Measurements from ENCODE around the gene ASIC2. TPM values are rescaled to one million over a fixed set of nuclear protein-coding genes. Genes with fewer than 3 reads are reported as not detected.

The ASIC2 gene
- total RNA-seq, 1 donor from 2014 or later: not detected

DNA sequence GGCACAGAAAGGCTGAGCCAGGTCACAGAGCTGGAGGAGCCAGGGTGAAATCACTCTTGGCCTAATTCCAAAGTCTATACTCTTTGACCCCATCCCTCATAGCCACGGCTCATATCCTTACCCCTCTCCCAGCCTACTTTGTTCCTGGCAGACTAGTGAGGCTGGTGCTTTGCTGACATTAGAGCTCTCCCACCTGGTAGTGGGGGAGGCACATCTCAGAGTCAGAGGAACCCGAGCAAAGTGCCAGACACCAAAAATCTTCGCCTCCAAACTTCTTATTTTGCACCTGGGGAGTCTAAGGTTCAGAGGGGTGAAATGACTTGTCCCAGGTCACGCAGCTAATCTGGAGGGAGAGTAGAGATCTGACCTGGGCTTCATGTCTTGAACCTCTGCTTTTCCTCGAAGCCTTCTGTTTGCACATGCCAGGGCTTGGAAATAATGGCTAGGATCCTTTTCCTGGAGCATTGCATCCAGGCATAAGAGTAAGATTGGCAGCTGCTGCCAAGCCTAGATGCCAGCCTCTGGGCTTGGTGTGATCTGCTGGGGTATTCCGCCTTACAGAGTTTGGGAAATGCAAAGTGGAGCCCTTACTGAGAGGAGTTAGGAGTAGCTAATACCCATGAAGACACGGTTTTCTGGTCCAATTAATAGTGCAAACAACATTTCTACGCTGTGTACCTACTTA is 174.6 kb downstream of the ASIC2 start:
- peak; percentile 57 for DNase-seq (ENCODE audit: low spot score)

DNA sequence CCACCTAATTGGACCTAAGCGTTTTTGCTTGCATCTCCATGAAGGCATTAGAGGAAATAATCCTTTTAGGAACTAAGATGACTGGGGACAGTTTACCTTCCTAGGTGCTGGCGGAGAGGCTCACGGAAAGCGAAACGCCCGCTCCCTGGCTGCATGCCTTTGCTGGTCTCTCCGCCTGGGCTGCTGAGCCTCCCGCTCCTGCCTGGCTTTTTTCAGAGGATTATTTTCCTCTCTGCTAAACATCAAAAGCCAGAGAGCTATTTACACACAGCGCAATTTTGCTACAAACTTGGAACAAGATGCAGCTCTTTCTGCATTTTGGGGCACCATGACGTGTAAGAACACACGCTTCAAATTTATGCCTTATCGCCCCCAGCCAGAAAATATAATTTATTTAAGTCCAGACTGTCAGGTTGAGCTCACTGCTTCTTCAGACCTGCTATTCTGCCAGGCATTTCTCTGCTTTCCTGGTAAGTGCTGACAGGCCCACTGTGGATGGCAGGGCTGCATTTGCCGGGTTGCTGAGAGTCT is 177.0 kb downstream of the ASIC2 start:
- no peak for DNase-seq (ENCODE audit: low spot score)

DNA sequence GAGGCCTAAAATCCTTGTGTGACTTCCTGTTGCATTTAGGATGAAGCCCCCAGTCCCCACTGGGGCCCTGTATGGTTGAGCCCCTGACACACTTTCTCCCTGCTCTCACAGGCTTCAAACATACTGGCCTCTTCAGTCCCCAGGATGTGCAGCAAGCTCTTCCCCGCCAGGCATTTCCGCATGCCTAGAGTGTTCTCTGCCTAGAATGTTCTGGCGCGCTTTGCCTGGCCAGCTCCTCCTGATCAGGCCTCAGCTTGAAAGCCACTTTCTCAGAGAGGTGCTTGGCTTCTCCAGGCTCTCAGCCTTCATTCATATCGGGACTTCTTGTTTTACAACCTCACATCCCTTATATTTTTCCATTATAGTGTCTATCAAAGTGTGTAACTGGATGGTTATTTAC is 177.7 kb downstream of the ASIC2 start:
- DNase-seq (ENCODE audit: low spot score): no peak

DNA sequence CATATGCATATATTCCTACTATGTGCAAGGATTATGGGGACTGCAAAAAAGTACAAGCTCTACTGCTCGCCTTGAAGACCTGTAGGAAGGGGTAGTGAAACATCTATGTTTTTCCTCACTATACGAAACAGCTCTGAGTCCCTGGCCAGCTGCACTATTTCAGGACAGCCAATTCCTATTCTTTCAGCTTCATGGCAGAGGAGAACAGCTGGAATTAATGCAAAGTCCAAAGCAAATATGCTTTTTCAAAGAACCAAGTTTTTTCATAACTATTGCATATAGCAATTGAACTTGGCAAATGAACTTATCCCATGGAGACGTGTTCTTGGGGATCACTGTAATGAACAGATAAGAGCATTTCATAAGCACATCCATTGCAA is 179.1 kb downstream of the ASIC2 start:
- DNase-seq (ENCODE audit: low spot score): no peak

DNA sequence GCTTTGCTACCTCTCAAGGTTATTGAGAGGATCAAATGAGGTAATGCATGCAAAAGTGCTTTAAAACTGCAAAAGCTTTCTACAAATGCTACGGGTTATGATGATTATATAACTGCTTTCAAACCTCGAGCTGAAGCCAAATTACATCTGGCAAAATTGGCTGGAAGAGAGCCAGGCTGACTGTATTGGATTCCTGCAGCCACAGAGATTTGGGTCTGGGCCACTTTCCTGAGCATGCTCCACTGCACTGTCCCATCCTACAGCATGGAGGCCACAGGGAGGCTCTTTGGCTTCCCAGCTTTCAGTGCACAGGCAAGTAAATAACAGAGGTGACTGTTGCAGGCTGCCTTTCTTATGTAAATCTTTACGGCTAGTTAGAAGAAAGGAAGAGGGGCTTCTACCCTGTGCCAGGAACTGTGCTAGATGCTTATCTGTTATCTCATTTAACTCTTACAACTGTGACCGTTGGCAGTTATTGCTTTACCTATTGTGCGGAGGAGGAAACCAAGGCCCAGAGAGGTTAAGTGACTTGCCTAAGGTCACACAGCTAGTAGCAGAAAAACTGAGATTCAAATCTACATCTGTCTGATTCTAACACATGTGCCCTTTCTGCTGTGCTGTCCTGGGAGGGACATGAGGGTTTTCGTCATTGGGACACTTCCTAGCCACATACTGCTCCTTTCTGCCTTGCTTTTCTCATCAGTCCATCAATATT is 179.7 kb downstream of the ASIC2 start:
- DNase-seq (ENCODE audit: low spot score): no peak

DNA sequence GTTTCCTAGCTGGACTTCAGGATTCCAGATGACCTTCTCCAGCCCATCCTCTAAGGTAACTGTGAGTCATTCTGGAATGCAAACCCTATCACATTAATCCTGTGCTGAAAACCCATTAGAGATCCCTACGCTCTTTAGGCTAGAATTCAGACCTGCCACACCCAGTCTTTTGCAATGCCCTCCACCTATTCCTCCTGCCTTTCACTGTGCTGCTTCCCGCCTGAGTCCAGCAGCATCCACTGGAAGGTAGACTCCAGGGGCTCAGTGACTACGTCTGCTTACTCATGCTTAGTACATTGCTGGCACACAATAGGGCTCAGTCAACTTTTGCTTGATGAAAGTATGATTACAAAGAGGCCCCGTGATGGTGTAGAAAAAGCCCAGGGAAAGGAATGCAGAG is 180.3 kb downstream of the ASIC2 start:
- no peak for DNase-seq (ENCODE audit: low spot score)

DNA sequence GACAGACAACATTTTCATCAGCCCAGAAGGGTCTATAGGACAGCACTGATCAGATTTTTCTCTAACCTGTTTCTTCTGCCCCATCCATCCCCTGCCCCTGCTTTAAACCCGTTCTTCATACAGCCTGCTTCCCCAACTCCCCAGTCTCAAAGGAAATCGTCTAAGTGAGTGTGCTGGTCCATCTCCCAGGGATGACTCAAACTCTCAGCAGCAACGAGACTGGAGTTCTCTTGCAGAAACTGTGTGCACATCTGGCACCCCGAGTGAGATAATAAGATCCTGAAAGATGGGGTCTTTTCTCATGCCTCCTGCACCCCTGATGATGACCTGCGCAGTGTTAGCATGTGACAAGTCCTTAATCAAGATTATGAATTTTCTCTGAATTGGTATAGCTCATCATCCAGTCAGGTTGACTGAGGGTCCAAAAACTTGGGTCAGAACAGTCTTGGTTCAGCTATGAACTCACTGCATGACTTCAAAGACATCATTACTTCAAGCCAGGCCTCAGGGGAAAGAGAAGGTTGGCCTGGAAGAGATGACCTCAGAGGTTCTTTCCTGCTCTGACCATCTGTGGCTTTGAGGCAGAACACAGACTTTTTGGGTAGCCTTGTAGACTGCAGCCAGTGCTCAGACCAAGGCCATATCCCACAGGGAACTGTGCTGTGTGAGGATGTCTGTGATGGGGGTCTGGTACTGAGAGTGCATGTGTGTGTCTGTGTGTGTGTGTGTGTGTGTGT is 183.6 kb downstream of the ASIC2 start:
- DNase-seq (ENCODE audit: low spot score): peak; percentile 41

DNA sequence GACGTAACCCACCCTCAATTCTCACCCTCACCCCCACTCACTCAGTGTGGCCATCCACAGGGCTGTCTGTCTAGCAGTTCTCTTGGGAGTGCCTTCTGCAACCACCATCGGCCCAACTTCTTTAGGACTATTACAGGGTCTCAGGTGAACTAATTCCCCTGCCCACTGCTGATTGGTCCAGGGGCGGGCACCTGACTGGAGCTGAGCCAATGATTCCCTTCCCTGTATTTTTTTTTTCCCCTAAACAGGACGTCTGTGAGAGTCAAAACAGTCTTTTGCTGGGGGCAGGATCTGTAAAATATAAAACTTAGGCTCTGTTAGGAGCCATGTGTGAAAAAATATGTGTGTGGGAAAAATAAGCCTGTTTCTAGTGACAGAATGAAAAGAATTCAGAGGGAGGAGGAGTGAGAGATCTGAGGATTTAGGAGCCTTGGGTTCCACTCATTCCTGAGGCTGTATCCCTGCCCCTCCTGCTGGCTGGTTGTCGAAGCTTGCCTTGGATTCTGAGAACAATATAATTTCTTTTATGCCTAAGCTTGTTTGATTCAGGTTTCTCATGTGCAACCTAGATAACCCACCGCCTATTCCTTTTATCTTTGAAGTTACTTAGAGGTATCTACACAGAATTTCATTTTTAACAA is 186.4 kb downstream of the ASIC2 start:
- DNase-seq (ENCODE audit: low spot score): no peak

DNA sequence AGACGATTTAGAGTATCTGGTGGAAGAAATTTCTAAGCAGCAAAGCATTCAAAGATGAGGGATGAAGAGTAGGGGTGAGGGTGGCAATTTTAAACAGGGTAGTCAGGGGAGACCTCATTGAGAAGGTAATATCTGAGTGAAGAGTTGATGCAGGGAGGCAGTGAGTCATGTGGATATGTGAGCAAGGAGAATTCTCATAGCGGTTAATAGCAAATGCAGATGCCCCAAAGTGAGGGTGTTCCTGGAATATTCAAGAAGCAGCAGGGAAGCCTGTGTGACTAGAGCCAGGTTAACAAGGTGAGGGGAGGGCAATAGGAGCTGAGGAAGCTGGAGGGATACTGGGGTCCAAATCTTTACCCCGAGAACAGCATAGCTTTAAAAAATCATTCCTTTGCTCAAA is 187.2 kb downstream of the ASIC2 start:
- no peak for DNase-seq (ENCODE audit: low spot score)

DNA sequence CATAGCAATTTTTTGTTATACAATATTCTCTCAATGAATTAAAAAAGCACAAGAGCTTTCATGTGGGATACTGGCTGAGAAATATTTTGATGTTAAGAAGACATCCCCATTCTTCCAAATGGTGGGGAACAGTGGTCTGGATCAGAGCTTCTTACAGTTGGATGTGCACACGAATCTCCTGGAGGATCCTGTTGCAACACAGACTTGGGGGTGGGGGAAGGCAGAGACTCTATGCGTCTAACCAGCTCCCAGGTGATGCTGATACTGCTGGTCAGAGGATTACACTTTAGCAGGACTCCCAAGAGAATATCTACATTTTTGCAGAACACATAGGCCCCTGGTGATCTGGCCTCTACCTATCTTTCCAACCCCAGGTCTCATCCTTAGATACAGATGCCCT is 193.2 kb downstream of the ASIC2 start:
- peak; percentile 16 for DNase-seq (ENCODE audit: low spot score)

DNA sequence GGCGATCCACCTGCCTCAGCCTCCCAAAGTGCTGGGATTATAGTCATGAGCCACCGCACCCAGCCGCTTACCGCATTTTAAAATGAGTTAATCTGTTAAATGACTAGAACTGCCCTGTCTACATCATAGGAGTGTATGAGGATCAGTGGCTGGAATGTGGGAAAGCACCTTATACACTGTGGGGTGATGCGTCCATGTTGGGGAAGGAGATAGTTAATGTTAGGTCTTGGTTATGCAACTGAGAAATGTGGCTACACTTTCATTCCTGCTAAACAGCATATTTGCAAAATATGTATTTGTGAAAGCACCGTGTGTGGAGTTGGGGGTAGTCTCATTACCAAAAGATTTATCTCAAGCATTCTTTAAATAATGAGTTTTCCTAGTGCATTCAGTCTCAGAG is 193.8 kb downstream of the ASIC2 start:
- peak; percentile 14 for DNase-seq (ENCODE audit: low spot score)

DNA sequence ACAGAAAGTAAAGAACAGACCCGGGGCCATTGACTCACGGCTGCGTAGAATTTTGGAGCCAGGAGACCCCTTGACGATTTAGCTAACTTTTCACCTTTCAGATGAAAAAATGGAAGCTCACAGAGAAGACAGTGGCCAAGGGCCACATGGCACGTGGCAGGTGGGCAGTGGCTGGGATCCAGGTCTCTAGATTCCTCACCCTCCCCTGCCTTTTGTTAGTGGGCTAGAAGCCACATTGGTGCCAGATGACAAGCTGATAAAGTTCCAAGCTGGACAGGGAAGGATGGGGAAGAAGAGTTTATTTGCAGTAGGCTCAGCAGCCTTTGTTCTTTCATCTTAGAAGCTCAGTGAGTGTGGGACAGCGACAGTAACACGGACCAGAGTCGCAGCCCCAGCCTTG is 195.7 kb downstream of the ASIC2 start:
- DNase-seq (ENCODE audit: low spot score): no peak

DNA sequence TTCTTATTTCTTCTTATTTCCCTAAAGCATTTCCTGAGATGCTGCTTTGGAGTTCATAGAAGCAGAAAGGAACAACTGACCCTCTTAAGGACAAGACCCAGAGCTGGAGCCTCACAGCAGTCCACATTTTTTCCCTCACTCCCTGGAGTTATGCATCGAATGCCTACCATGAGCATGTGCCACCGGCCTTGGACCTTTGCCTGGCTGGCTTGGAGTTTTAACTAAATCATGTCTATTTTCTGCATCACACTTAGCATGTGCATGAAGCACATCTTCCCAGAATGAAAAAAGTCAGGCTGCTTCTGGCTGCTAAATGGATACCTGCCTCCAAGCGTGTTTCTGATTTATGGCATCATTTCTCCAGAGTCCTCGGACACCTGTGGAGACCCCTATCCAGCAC is 196.9 kb downstream of the ASIC2 start:
- DNase-seq (ENCODE audit: low spot score): no peak

DNA sequence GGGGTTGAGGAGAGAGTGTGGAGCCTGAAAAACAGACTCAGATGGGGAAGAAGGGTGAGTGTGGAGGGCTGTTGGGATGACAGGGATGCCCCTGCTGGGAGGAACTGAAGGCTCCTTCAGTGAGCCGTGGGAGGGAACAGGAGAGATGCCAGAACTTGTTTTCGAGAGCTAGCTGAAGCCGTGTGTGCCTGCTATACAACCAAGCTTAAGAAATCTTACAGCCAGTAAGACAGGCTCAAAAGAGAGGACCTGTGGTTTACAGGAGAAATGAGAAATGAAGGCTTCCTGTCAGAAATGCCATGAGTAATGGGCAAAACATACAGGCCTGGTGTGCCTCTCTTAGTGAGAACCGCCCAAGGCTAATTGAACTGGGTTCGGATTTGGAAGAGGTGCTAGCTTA is 201.8 kb downstream of the ASIC2 start:
- DNase-seq (ENCODE audit: low spot score): peak; percentile 43

DNA sequence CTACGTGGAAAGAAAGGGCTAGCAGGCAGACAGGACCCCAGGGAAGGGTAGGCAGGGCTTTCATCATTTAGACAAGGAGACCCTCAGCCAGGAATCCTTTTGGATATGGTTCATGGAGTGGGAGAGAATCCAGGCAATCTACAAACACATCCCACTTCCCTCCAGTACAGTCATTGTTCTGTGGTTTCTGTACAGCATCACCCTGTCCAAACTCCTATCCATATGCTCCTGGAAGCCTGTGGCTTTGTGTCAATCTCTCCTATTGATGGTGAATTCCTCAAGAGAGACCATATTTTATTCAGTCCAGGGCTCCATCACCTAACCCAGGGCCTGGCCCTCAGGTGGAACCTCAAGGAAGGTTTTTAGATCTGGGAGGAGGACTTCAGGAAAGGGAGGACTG is 202.3 kb downstream of the ASIC2 start:
- no peak for DNase-seq (ENCODE audit: low spot score)

DNA sequence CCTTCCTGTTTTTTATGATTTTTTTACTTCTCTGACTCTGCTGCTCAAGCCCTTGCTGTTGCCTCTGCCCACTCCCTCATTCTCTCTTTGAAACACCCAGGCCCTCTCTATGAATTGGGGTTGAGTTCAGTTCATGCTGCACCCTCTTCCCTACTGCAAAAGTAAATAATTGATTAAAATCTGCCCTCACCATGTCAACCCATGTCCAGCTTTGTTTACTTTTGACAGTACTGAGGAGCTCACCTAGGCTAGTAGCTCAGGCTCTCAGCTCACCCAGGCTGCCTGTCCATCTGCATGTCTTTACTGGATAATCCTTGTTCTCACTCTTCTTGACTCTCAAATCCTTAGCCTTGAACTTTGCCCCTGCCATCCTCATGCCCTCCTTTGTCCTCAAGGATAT is 206.2 kb downstream of the ASIC2 start:
- peak; percentile 24 for DNase-seq (ENCODE audit: low spot score)

DNA sequence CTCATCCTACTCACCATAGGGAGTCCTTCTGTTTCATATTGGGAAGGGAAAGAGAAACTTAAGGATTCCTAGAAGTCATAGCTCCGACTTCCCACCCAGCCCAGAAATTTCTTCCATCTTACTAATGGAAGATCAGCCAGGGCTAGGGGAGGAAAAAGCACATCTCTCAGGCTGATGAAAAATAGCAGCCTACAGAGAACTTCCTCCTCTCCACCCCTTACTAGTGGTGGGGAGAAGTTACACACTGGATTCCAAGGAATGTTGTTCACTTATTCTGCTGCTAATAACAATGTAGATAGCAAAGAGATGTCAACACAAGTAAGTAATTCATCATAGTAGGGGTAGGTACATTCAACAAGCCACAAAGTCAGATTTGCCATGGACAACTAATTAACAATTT is 207.1 kb downstream of the ASIC2 start:
- no peak for DNase-seq (ENCODE audit: low spot score)

DNA sequence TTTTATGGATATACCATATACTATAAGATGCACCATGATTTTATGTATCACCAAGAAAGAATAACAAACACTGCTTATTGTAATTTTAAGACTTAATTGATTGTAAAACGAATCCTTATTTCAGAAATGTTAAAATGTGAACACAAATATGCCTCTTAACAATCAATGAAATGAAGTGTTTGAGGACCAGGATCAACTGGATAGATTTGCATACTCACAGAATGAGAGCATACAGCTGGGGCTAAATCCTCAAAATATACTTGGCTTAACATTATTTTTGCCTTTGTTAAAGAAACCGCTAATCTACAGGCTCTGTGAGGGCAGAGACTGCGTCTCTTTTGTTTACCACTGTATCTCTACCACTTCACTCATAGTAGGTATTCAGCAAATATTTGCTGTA is 207.8 kb downstream of the ASIC2 start:
- no peak for DNase-seq (ENCODE audit: low spot score)

DNA sequence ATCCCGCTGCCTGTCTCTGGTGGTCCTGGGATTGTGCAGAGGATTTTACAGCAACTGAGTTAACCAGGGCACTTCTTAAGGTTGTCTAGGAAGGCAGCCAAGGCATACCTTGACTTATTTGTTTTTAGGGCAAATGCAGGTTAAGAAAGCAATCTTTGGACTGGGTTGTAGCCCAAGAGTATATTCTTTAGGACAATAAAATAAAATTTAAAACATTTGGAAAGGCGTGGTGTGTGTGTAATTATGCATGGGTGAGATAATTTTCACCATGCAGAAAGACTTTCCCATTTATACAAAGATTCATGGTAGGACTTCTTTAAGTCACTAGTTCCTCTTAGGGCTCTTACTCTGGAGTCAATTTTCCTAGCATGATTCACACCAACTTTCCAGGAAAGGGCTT is 208.3 kb downstream of the ASIC2 start:
- no peak for DNase-seq (ENCODE audit: low spot score)

DNA sequence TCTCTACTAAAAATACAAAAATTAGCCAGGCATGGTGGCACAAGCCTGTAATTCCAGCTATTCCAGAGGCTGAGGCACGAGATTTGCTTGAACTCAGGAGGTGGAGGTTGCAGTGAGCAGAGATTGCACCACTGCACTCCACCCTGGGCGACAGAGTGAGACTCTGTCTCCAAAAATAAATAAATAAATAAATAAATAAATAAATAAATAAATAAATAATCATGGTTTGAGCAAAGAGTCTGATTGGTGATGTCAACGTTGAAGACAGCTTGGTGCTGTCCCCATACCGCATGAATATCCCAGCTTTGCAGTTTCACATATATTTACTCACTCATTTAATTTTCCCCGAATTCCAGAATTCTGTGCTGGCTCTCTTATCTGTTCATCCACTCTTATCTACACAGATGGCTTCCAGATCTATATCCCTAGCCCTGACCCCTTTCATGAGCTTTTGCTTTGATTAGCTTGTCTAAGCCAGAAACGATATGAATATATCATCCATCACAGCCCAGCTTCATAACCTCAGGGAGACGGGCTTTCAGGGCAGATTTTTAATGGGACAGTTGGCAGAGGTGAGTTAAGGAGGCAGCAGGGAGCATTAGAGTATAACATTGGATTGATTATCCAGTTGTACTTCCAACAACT is 210.4 kb downstream of the ASIC2 start:
- no peak for DNase-seq (ENCODE audit: low spot score)

DNA sequence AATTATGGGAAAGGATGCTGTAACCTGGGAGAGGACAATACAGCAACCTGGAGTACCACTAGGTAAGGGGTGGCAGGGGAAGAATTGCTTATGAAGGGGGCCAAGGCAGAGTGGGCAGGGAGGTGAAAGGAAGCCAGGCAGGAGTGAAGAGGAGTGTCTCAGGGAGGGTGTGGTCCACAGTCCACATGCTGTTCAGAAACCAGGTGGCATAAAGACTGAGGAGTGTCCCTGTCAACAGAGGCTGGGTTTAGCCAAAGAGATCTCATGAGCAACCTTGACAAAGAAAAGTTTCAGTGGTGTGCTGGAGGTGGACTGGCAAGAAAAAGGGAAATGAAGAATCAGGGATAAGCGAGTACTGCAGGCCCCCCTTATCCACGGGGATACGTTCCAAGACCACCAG is 213.0 kb downstream of the ASIC2 start:
- DNase-seq (ENCODE audit: low spot score): peak; percentile 47

Data from mesenteric fat pad (tissue), 1 donor.